ENCODE results near the gene LIPT2.

The LIPT2 gene

DNA sequence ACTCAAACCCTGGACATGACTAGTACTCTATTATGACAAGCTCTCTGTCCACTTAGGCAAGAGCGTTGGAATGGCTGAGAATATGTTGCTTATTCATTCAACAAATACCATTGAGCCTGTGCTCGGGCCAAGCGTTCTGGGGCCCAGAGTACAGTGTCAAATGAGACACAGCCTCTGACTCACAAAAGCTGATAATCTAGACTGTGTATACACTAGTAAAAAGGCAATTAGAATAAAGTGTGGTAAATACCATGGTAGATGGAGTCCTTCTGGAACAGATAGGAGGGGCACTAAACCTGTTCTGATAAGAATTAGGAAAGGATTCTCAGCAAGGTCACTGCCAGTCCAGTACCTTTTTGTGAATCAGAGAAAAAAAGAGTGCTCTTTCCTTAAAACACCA, 50.9 kb downstream of the LIPT2 start:
- DNase-seq (ENCODE audit: low read depth): no peak
- H3K4me3 ChIP-seq (ENCODE audit: low read depth, low read length): no peak overlapping the region
- TF ChIP-seq, protein P1, sequence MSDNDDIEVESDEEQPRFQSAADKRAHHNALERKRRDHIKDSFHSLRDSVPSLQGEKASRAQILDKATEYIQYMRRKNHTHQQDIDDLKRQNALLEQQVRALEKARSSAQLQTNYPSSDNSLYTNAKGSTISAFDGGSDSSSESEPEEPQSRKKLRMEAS (IDR thresholded peaks at IDR 0.05; ENCODE audit: low read depth, low read length): no peak
- TF ChIP-seq POLR2A (IDR thresholded peaks at IDR 0.05; ENCODE audit: extremely low read depth, insufficient read length) (no peak), MYC (IDR thresholded peaks at IDR 0.05; ENCODE audit: low read depth, low read length) (no peak)
- TF ChIP-seq, protein P2, sequence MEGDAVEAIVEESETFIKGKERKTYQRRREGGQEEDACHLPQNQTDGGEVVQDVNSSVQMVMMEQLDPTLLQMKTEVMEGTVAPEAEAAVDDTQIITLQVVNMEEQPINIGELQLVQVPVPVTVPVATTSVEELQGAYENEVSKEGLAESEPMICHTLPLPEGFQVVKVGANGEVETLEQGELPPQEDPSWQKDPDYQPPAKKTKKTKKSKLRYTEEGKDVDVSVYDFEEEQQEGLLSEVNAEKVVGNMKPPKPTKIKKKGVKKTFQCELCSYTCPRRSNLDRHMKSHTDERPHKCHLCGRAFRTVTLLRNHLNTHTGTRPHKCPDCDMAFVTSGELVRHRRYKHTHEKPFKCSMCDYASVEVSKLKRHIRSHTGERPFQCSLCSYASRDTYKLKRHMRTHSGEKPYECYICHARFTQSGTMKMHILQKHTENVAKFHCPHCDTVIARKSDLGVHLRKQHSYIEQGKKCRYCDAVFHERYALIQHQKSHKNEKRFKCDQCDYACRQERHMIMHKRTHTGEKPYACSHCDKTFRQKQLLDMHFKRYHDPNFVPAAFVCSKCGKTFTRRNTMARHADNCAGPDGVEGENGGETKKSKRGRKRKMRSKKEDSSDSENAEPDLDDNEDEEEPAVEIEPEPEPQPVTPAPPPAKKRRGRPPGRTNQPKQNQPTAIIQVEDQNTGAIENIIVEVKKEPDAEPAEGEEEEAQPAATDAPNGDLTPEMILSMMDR (IDR thresholded peaks at IDR 0.05; ENCODE audit: low read depth, low read length): no peak

Data from NB4 (cell line).